GM23338 (cell line): ENCODE measurements around the gene GLRA1. TPM values are rescaled to one million over a fixed set of nuclear protein-coding genes. Genes with fewer than 3 reads are reported as not detected.
"Not testable (repeated sequence)": the region's sequence is repeated elsewhere in the genome, so short reads cannot be mapped to it uniquely, and the experiment has no call there.

ENCODE experiments used
- ATAC-seq: fragments of 200-7000 bp; cut with Tn5 transposase; 3 replicates; pipeline ENCODE4 v1.9.1; 2020
- DNase-seq: peaks from one replicate; pipeline ENCODE4 v3.0.0-alpha.2; 2015; ENCODE audit warnings: low spot score
- H2AFZ ChIP-seq: fragments of 200-600 bp; sonication (generic); 2 replicates; pipeline ENCODE4 v1.8.0; 2016; ENCODE audit warnings: antibody characterized with exemption, mild to moderate bottlenecking, moderate library complexity
- H3F3A ChIP-seq: fragments of 200-600 bp; sonication (generic); replicated peaks from 2 replicates; pipeline ENCODE4 v1.8.0; 2017; ENCODE audit warnings: antibody characterized with exemption, mixed run types, low read depth
- H3K27ac ChIP-seq: fragments of 200-600 bp; sonication (generic); 2 replicates; pipeline ENCODE4 v1.6.1; 2016; ENCODE audit warnings: low read depth
- H3K27me3 ChIP-seq: fragments of 200-600 bp; sonication (generic); 2 replicates; pipeline ENCODE4 v1.8.0; 2016; ENCODE audit warnings: mild to moderate bottlenecking, mixed run types, moderate library complexity; ENCODE audit not compliant: insufficient read depth
- H3K36me3 ChIP-seq: fragments of 200-600 bp; sonication (generic); 2 replicates; pipeline ENCODE4 v1.8.0; 2016; ENCODE audit warnings: mild to moderate bottlenecking; ENCODE audit not compliant: insufficient read depth
- H3K4me1 ChIP-seq: fragments of 200-600 bp; sonication (generic); 2 replicates; pipeline ENCODE4 v1.8.0; 2016; ENCODE audit warnings: mild to moderate bottlenecking, moderate library complexity; ENCODE audit not compliant: insufficient read depth
- H3K4me2 ChIP-seq: fragments of 200-600 bp; sonication (generic); 2 replicates; pipeline ENCODE4 v1.7.1; 2017; ENCODE audit warnings: mixed run types
- H3K4me3 ChIP-seq: fragments of 200-600 bp; sonication (generic); 2 replicates; pipeline ENCODE4 v1.6.1; 2016; ENCODE audit warnings: mixed run types
- H3K79me2 ChIP-seq: fragments of 200-600 bp; sonication (generic); replicated peaks from 2 replicates; pipeline ENCODE4 v1.8.0; 2017; ENCODE audit warnings: mild to moderate bottlenecking; ENCODE audit not compliant: insufficient read depth
- H3K9me2 ChIP-seq: fragments of 200-600 bp; sonication (generic); 2 replicates; pipeline ENCODE4 v1.8.0; 2017; ENCODE audit not compliant: insufficient read depth
- H4K20me1 ChIP-seq: fragments of 200-600 bp; sonication (generic); replicated peaks from 2 replicates; pipeline ENCODE4 v1.8.0; 2017; ENCODE audit warnings: mild to moderate bottlenecking; ENCODE audit not compliant: insufficient read depth
- H3K27ac Mint-ChIP-seq: 2 replicates; pipeline ENCODE4 v1.8.0; 2020; ENCODE audit warnings: inconsistent platforms, mild to moderate bottlenecking, moderate library complexity, mixed read lengths
- H3K27me3 Mint-ChIP-seq: 3 replicates; pipeline ENCODE4 v1.8.0; 2022; ENCODE audit warnings: low read depth, mild to moderate bottlenecking, moderate library complexity, mixed read lengths, inconsistent platforms; ENCODE audit not compliant: insufficient read depth, poor library complexity
- H3K36me3 Mint-ChIP-seq: 3 replicates; pipeline ENCODE4 v1.8.0; 2021; ENCODE audit warnings: low read depth, mild to moderate bottlenecking, inconsistent platforms, moderate library complexity, mixed read lengths
- H3K4me1 Mint-ChIP-seq: 3 replicates; pipeline ENCODE4 v1.8.0; 2020; ENCODE audit warnings: mild to moderate bottlenecking, inconsistent platforms, mixed read lengths
- H3K4me3 Mint-ChIP-seq: 3 replicates; pipeline ENCODE4 v1.8.0; 2021; ENCODE audit warnings: moderate library complexity, mild to moderate bottlenecking, inconsistent platforms, mixed read lengths
- H3K9me3 Mint-ChIP-seq: 3 replicates; pipeline ENCODE4 v1.8.0; 2020; ENCODE audit warnings: moderate library complexity, mild to moderate bottlenecking, inconsistent platforms, mixed read lengths
- EZH2 ChIP-seq: fragments of 200-600 bp; sonication (generic); IDR thresholded peaks from one replicate; pipeline ENCODE4 v1.8.0; 2017; ENCODE audit warnings: antibody characterized with exemption, mild to moderate bottlenecking, low read depth; ENCODE audit not compliant: unreplicated experiment
- EZH2phosphoT487 ChIP-seq: fragments of 200-600 bp; sonication (generic); IDR thresholded peaks from one replicate; pipeline ENCODE4 v1.8.1; 2018; ENCODE audit warnings: antibody characterized with exemption; ENCODE audit not compliant: unreplicated experiment
- JUNB ChIP-seq: IDR thresholded peaks from one replicate; pipeline ENCODE4 v1.6.1; 2016; ENCODE audit warnings: antibody characterized with exemption; ENCODE audit not compliant: unreplicated experiment
- POLR2AphosphoS5 ChIP-seq: IDR thresholded peaks from 2 replicates; pipeline ENCODE4 v1.6.1; 2016; ENCODE audit warnings: antibody characterized with exemption, low read depth
- STAT1 ChIP-seq: IDR thresholded peaks from one replicate; pipeline ENCODE4 v1.6.1; 2016; ENCODE audit warnings: antibody characterized with exemption; ENCODE audit not compliant: unreplicated experiment
- ZNF114 ChIP-seq: fragments of 250-450 bp; sonication (Bioruptor Pico); IDR thresholded peaks from 2 replicates; pipeline ENCODE4 v1.5.0; 2020; ENCODE audit warnings: mild to moderate bottlenecking, moderate library complexity
- ZNF331 ChIP-seq: fragments of 250-450 bp; sonication (Bioruptor Pico); IDR thresholded peaks from 2 replicates; pipeline ENCODE4 v1.5.0; 2020; ENCODE audit warnings: low read depth, mild to moderate bottlenecking, moderate library complexity
- polyA plus RNA-seq: library from polyadenylated mRNA; unstranded; fragments of >200 nt; fragmentation: Nextera tagmentation; extraction: Ambion mirVana; gene quantifications from 2 replicates; pipeline ENCODE4 v1.2.1, GENCODE V29; 2016
- total RNA-seq: library from RNA; depleted of rRNA; stranded (reverse); fragments of >200 nt; shearing (Covaris generic); gene quantifications from 2 replicates; pipeline ENCODE4 v1.2.3, GENCODE V29; 2014
- TF ChIP-seq, protein P1 (sequence below): IDR thresholded peaks from 2 replicates; pipeline ENCODE4 v1.6.1; 2016; ENCODE audit warnings: antibody characterized with exemption
- TF ChIP-seq, protein P2 (sequence below): IDR thresholded peaks from one replicate; pipeline ENCODE4 v1.6.1; 2018; ENCODE audit warnings: antibody characterized with exemption; ENCODE audit not compliant: unreplicated experiment
- TF ChIP-seq, protein P3 (sequence below), 2 experiments: fragments of 200-600 bp in 1 of 2; sonication (generic) in 1 of 2; conservative IDR thresholded peaks; 2 replicates each; pipeline versions ENCODE4 v1.5.1 to v1.6.1; 2016 to 2017; ENCODE audit warnings: antibody characterized with exemption in 2 of 2, low read depth in 2 of 2, mild to moderate bottlenecking in 2 of 2, moderate library complexity in 1 of 2

The GLRA1 gene
- total and polyA plus RNA-seq, 2 experiments from 2014 or later: not detected

DNA sequence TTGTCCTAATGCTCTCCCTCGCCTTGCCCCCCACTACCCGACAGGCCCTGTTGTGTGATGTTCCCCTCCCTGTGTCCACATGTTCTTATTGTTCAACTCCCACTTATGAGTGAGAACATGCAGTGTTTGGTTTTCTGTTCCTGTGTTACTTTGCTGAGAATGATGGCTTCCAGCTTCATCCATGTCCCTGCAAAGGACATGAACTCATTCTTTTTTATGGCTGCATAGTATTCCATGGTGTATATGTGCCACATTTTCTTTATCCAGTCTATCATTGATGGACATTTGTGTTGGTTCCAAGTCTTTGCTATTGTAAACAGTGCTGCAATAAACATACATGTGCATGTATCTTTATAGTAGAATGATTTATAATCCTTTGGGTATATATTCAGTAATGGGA, 31.2 kb downstream of the GLRA1 start:
- H3K4me3 Mint-ChIP-seq, H3K9me3 Mint-ChIP-seq: not testable (repeated sequence)
- H3K27me3 ChIP-seq: peaks cover 25% of the 10 kb centered on the region

DNA sequence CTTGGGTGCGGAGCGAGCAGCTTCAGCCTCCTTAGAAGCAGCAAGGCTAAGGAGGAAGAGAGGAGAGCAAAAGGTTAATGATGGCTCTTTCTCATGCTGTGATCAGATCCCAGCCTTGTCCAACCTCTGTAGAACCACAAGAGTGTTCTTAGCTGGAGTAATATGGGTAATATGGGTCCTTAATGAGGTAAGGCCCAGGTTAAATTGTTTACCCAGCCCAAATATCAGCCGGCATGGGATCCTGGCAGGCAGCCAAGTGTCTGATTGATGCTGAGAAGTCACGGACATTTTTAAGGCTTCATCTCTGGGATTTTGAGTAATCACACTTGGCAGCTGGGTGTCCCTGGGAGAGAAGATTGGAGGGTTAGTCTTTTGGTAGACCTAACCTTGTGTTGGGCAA, 32.3 kb downstream of the GLRA1 start:
- DNase-seq: no peak
- H3K27me3 Mint-ChIP-seq: peaks cover 5% of the 10 kb centered on the region
- TF ChIP-seq, protein P1, sequence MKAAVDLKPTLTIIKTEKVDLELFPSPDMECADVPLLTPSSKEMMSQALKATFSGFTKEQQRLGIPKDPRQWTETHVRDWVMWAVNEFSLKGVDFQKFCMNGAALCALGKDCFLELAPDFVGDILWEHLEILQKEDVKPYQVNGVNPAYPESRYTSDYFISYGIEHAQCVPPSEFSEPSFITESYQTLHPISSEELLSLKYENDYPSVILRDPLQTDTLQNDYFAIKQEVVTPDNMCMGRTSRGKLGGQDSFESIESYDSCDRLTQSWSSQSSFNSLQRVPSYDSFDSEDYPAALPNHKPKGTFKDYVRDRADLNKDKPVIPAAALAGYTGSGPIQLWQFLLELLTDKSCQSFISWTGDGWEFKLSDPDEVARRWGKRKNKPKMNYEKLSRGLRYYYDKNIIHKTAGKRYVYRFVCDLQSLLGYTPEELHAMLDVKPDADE: no peak
- TF ChIP-seq ZNF114 (no peak), ZNF331 (CRISPR knock-in tag) (no peak), POLR2AphosphoS5 (no peak), JUNB (no peak), STAT1 (no peak), EZH2phosphoT487 (no peak), EZH2 (no peak)
- TF ChIP-seq, protein P2, sequence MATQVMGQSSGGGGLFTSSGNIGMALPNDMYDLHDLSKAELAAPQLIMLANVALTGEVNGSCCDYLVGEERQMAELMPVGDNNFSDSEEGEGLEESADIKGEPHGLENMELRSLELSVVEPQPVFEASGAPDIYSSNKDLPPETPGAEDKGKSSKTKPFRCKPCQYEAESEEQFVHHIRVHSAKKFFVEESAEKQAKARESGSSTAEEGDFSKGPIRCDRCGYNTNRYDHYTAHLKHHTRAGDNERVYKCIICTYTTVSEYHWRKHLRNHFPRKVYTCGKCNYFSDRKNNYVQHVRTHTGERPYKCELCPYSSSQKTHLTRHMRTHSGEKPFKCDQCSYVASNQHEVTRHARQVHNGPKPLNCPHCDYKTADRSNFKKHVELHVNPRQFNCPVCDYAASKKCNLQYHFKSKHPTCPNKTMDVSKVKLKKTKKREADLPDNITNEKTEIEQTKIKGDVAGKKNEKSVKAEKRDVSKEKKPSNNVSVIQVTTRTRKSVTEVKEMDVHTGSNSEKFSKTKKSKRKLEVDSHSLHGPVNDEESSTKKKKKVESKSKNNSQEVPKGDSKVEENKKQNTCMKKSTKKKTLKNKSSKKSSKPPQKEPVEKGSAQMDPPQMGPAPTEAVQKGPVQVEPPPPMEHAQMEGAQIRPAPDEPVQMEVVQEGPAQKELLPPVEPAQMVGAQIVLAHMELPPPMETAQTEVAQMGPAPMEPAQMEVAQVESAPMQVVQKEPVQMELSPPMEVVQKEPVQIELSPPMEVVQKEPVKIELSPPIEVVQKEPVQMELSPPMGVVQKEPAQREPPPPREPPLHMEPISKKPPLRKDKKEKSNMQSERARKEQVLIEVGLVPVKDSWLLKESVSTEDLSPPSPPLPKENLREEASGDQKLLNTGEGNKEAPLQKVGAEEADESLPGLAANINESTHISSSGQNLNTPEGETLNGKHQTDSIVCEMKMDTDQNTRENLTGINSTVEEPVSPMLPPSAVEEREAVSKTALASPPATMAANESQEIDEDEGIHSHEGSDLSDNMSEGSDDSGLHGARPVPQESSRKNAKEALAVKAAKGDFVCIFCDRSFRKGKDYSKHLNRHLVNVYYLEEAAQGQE: no peak
- TF ChIP-seq, protein P3, sequence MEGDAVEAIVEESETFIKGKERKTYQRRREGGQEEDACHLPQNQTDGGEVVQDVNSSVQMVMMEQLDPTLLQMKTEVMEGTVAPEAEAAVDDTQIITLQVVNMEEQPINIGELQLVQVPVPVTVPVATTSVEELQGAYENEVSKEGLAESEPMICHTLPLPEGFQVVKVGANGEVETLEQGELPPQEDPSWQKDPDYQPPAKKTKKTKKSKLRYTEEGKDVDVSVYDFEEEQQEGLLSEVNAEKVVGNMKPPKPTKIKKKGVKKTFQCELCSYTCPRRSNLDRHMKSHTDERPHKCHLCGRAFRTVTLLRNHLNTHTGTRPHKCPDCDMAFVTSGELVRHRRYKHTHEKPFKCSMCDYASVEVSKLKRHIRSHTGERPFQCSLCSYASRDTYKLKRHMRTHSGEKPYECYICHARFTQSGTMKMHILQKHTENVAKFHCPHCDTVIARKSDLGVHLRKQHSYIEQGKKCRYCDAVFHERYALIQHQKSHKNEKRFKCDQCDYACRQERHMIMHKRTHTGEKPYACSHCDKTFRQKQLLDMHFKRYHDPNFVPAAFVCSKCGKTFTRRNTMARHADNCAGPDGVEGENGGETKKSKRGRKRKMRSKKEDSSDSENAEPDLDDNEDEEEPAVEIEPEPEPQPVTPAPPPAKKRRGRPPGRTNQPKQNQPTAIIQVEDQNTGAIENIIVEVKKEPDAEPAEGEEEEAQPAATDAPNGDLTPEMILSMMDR (conservative IDR thresholded peaks at IDR 0.05; ENCODE audit: low read depth in 2 of 2): no peak

More for the DNA sequence above, 31.2 kb downstream of the GLRA1 start:
- not testable (repeated sequence) for H3K27ac Mint-ChIP-seq, H3K36me3 ChIP-seq, H3K27ac ChIP-seq, H4K20me1 ChIP-seq, H3K4me1 ChIP-seq, H3K4me2 ChIP-seq, DNase-seq, ATAC-seq, H3K9me2 ChIP-seq, H3F3A ChIP-seq, H3K79me2 ChIP-seq, H2AFZ ChIP-seq, H3K36me3 Mint-ChIP-seq, H3K4me3 ChIP-seq
- H3K27me3 Mint-ChIP-seq: peaks cover 15% of the 10 kb centered on the region
- peaks cover 16% of the 10 kb centered on the region for H3K4me1 Mint-ChIP-seq

More for the DNA sequence above, 32.3 kb downstream of the GLRA1 start:
- no peak for ATAC-seq
- Histone ChIP-seq H3K79me2 (no peaks in the 10 kb centered on the region), H3K4me3 (no peak overlapping the region), H2AFZ (no peak overlapping the region), H3K36me3 (no peaks in the 10 kb centered on the region), H4K20me1 (no peaks in the 10 kb centered on the region), H3K4me1 (peaks cover 4% of the 10 kb centered on the region; the same call in 1 of the 2 replicates), H3K27me3 (peaks cover 14% of the 10 kb centered on the region), H3K9me2 (peaks cover 9% of the 10 kb centered on the region), H3K4me2 (no peak overlapping the region), H3F3A (no peaks in the 10 kb centered on the region), H3K27ac (no peak overlapping the region)
- Mint-ChIP-seq H3K36me3 (no peaks in the 10 kb centered on the region), H3K4me3 (no peak overlapping the region), H3K4me1 (peaks cover 18% of the 10 kb centered on the region), H3K27ac (no peak overlapping the region), H3K9me3 (no peaks in the 10 kb centered on the region)
